ENCODE results near the gene AHRR.
A peak's percentile ranks its signal among the peaks of the same experiment; 100 is the strongest.
"Not testable (repeated sequence)": the region's sequence is repeated elsewhere in the genome, so short reads cannot be mapped to it uniquely, and the experiment has no call there.

Gene AHRR

GRCh38 chr5:321230-321725, at the start of gene AHRR:
AHRR (plus strand) TSS chr5:321714; CDS start chr5:343903, 22,189 bp downstream.
- peak; percentile 66 to 79 for DNase-seq

GRCh38 chr5:271828-272167, 49.7 kb upstream of the AHRR start:
- DNase-seq: not testable (repeated sequence)

GRCh38 chr5:273091-273490, 48.4 kb upstream of the AHRR start:
- DNase-seq: not testable (repeated sequence)

- not testable (repeated sequence) for DNase-seq
These were observed 48.0 kb upstream of the AHRR start for GRCh38 chr5:273491-273890.

GRCh38 chr5:274346-274745, 47.2 kb upstream of the AHRR start:
- DNase-seq: not testable (repeated sequence)

GRCh38 chr5:278646-279045, 42.9 kb upstream of the AHRR start:
- no peak for DNase-seq

- DNase-seq: not testable (repeated sequence)
These were observed 42.4 kb upstream of the AHRR start for GRCh38 chr5:279051-279665.

GRCh38 chr5:285991-286557, 35.4 kb upstream of the AHRR start:
- no peak for DNase-seq

GRCh38 chr5:290200-290599, 31.3 kb upstream of the AHRR start:
- DNase-seq: not testable (repeated sequence)

- DNase-seq: not testable (repeated sequence)
These were observed 30.2 kb upstream of the AHRR start for GRCh38 chr5:291345-291744.

- not testable (repeated sequence) for DNase-seq
These were observed 26.7 kb upstream of the AHRR start for GRCh38 chr5:294788-295187.

GRCh38 chr5:296207-296606, 25.3 kb upstream of the AHRR start:
- not testable (repeated sequence) for DNase-seq

- not testable (repeated sequence) for DNase-seq
These were observed 24.6 kb upstream of the AHRR start for GRCh38 chr5:296954-297353.

- DNase-seq: not testable (repeated sequence)
These were observed 24.1 kb upstream of the AHRR start for GRCh38 chr5:297448-297847.

GRCh38 chr5:297991-298736, 23.4 kb upstream of the AHRR start:
- not testable (repeated sequence) for DNase-seq

GRCh38 chr5:298737-299125, 22.8 kb upstream of the AHRR start:
- no peak for DNase-seq

- not testable (repeated sequence) for DNase-seq
These were observed 21.6 kb upstream of the AHRR start for GRCh38 chr5:299921-300320.

GRCh38 chr5:300691-301435, 20.7 kb upstream of the AHRR start:
- not testable (repeated sequence) for DNase-seq

GRCh38 chr5:302416-302815, 19.1 kb upstream of the AHRR start:
- DNase-seq: not testable (repeated sequence)

GRCh38 chr5:302966-303365, 18.5 kb upstream of the AHRR start:
- DNase-seq: no peak

GRCh38 chr5:303741-304140, 17.8 kb upstream of the AHRR start:
- not testable (repeated sequence) for DNase-seq

- DNase-seq: no peak
These were observed 16.5 kb upstream of the AHRR start for GRCh38 chr5:305050-305449.

- no peak for DNase-seq
These were observed 16.1 kb upstream of the AHRR start for GRCh38 chr5:305459-305858.

All from stimulated activated CD4-positive, alpha-beta T cell treated with anti-CD3 and anti-CD28 coated beads, Interleukin-2, amount 100 ng/mL, for 24 hours (primary cell).